ENCODE data around the gene CLEC5A. TPM values are rescaled to one million over a fixed set of nuclear protein-coding genes. Genes with fewer than 3 reads are reported as not detected.

Gene CLEC5A
- total RNA-seq (not detected in 2 replicates), polyA plus RNA-seq (not detected in 2 replicates)

- Histone ChIP-seq H2AFZ (no peak within 1 kb of the TSS), H3K4me3 (no peak within 1 kb of the TSS), H3K36me3 (replicated peaks; ENCODE audit: insufficient read depth, low read depth) (no peaks in the 10 kb centered on the region), H3K4me1 (ENCODE audit: insufficient read depth) (no peaks in the 10 kb centered on the region), H3K27me3 (no peaks in the 10 kb centered on the region), H3K4me2 (no peak within 1 kb of the TSS), H3K9me2 (replicated peaks; ENCODE audit: insufficient read depth) (no peaks in the 10 kb centered on the region), H3K9me3 (ENCODE audit: low read depth) (no peaks in the 10 kb centered on the region), H4K20me1 (ENCODE audit: insufficient read depth, poor library complexity, severe bottlenecking) (no peaks in the 10 kb centered on the region), H3K79me2 (no peaks in the 10 kb centered on the region), H3K27ac (no peak within 1 kb of the TSS)
- TF ChIP-seq EZH2phosphoT487 (IDR thresholded peaks at IDR 0.05; ENCODE audit: low read depth, severe bottlenecking, unreplicated experiment): no peak
- no peak for TF ChIP-seq EZH2 (IDR thresholded peaks at IDR 0.05; ENCODE audit: borderline replicate concordance)
- no peak for TF ChIP-seq CTCF (IDR thresholded peaks at IDR 0.05; ENCODE audit: poor library complexity)
- 87% methylated on average over 3 of the region's 3 CpGs for WGBS (ENCODE audit: low lambda C conversion rate, missing lambda C conversion rate)
- no peak for DNase-seq (ENCODE audit: low spot score)
Measured at GRCh38 chr7:141946796-141947195, at the start of gene CLEC5A. TSS of gene CLEC5A (minus strand) at chr7:141946974. CDS start at chr7:141946292, 682 bp downstream.

- H3K27ac ChIP-seq: no peak overlapping the region
- H3K79me2 ChIP-seq: no peaks in the 10 kb centered on the region
- no peaks in the 10 kb centered on the region for H4K20me1 ChIP-seq (ENCODE audit: insufficient read depth, poor library complexity, severe bottlenecking)
- no peak overlapping the region for H2AFZ ChIP-seq
- TF ChIP-seq EZH2 (IDR thresholded peaks at IDR 0.05; ENCODE audit: borderline replicate concordance) (no peak), EZH2phosphoT487 (IDR thresholded peaks at IDR 0.05; ENCODE audit: low read depth, severe bottlenecking, unreplicated experiment) (no peak), CTCF (IDR thresholded peaks at IDR 0.05; ENCODE audit: poor library complexity) (no peak)
- no peak overlapping the region for H3K4me2 ChIP-seq
- no peaks in the 10 kb centered on the region for H3K27me3 ChIP-seq
- H3K4me3 ChIP-seq: no peak overlapping the region
- H3K9me2 ChIP-seq (replicated peaks; ENCODE audit: insufficient read depth): no peaks in the 10 kb centered on the region
- no peaks in the 10 kb centered on the region for H3K9me3 ChIP-seq (ENCODE audit: low read depth)
- no peak for DNase-seq (ENCODE audit: low spot score)
- WGBS (ENCODE audit: low lambda C conversion rate, missing lambda C conversion rate): 72% methylated on average over 1 of the region's 1 CpG
- H3K4me1 ChIP-seq (ENCODE audit: insufficient read depth): no peaks in the 10 kb centered on the region
- no peaks in the 10 kb centered on the region for H3K36me3 ChIP-seq (replicated peaks; ENCODE audit: insufficient read depth, low read depth)
Measured at GRCh38 chr7:141993354-141993753, 46.6 kb upstream of the CLEC5A start.

- no peaks in the 10 kb centered on the region for H3K9me2 ChIP-seq (replicated peaks; ENCODE audit: insufficient read depth)
- no peaks in the 10 kb centered on the region for H3K9me3 ChIP-seq (ENCODE audit: low read depth)
- no peak overlapping the region for H2AFZ ChIP-seq
- DNase-seq (ENCODE audit: low spot score): no peak
- WGBS (ENCODE audit: low lambda C conversion rate, missing lambda C conversion rate): 90% methylated on average over 4 of the region's 4 CpGs
- no peak overlapping the region for H3K4me3 ChIP-seq
- no peak overlapping the region for H3K27ac ChIP-seq
- no peak overlapping the region for H3K4me2 ChIP-seq
- no peaks in the 10 kb centered on the region for H3K79me2 ChIP-seq
- H3K27me3 ChIP-seq: no peaks in the 10 kb centered on the region
- TF ChIP-seq EZH2 (IDR thresholded peaks at IDR 0.05; ENCODE audit: borderline replicate concordance): no peak
- H3K36me3 ChIP-seq (replicated peaks; ENCODE audit: insufficient read depth, low read depth): no peaks in the 10 kb centered on the region
- no peaks in the 10 kb centered on the region for H3K4me1 ChIP-seq (ENCODE audit: insufficient read depth)
- H4K20me1 ChIP-seq (ENCODE audit: insufficient read depth, poor library complexity, severe bottlenecking): no peaks in the 10 kb centered on the region
Measured at GRCh38 chr7:141992688-141993087, 45.9 kb upstream of the CLEC5A start.

GRCh38 chr7:141992156-141992555, 45.4 kb upstream of the CLEC5A start:
- Histone ChIP-seq H3K4me1 (ENCODE audit: insufficient read depth) (no peaks in the 10 kb centered on the region), H3K27me3 (no peaks in the 10 kb centered on the region), H3K4me3 (no peak overlapping the region), H3K27ac (no peak overlapping the region), H3K4me2 (no peak overlapping the region), H3K9me3 (ENCODE audit: low read depth) (no peaks in the 10 kb centered on the region), H3K79me2 (no peaks in the 10 kb centered on the region), H4K20me1 (ENCODE audit: insufficient read depth, poor library complexity, severe bottlenecking) (no peaks in the 10 kb centered on the region), H3K36me3 (replicated peaks; ENCODE audit: insufficient read depth, low read depth) (no peaks in the 10 kb centered on the region), H2AFZ (no peak overlapping the region), H3K9me2 (replicated peaks; ENCODE audit: insufficient read depth) (no peaks in the 10 kb centered on the region)
- no peak for DNase-seq (ENCODE audit: low spot score)
- TF ChIP-seq EZH2 (IDR thresholded peaks at IDR 0.05; ENCODE audit: borderline replicate concordance): no peak
- no peak for TF ChIP-seq EZH2phosphoT487 (IDR thresholded peaks at IDR 0.05; ENCODE audit: low read depth, severe bottlenecking, unreplicated experiment)
- TF ChIP-seq CTCF (IDR thresholded peaks at IDR 0.05; ENCODE audit: poor library complexity): no peak
- 86% methylated on average over 2 of the region's 2 CpGs for WGBS (ENCODE audit: low lambda C conversion rate, missing lambda C conversion rate)
